WTC11 (cell line): Measurements from ENCODE around the gene AKR1E2. TPM values are rescaled to one million over a fixed set of nuclear protein-coding genes. Genes with fewer than 3 reads are reported as not detected.

Source experiments
- ATAC-seq: fragments of 200-7000 bp; cut with Tn5 transposase; 2 replicates; pipeline ENCODE4 v1.10.0; 2021; ENCODE audit warnings: mild to moderate bottlenecking, moderate library complexity
- CTCF ChIA-PET: fragments of 300-600 bp; sonication (Branson Sonifier 250); formaldehyde crosslinking; loops from one replicate; lab custom pipeline; 2021; ENCODE audit warnings: antibody characterized with exemption; lab: Charles Lee
- POLR2A ChIA-PET: fragments of 350-600 bp; sonication (Branson Sonifier 250); formaldehyde crosslinking; loops from one replicate; lab custom pipeline; 2021; ENCODE audit warnings: antibody characterized with exemption; lab: Charles Lee
- DNase-seq: peaks from one replicate; pipeline ENCODE4 v3.0.0; 2021; ENCODE audit warnings: low spot score
- H3K27ac Mint-ChIP-seq: 2 replicates; pipeline ENCODE4 v1.8.0; 2021; ENCODE audit warnings: mixed read lengths
- H3K27me3 Mint-ChIP-seq: 2 replicates; pipeline ENCODE4 v1.8.0; 2021; ENCODE audit warnings: low read depth, mild to moderate bottlenecking, moderate library complexity, mixed read lengths
- H3K36me3 Mint-ChIP-seq: 2 replicates; pipeline ENCODE4 v1.8.0; 2021; ENCODE audit warnings: mixed read lengths
- H3K4me1 Mint-ChIP-seq: 2 replicates; pipeline ENCODE4 v1.8.0; 2022; ENCODE audit warnings: mixed read lengths
- H3K4me3 Mint-ChIP-seq: 2 replicates; pipeline ENCODE4 v1.8.0; 2021; ENCODE audit warnings: mild to moderate bottlenecking, moderate library complexity, mixed read lengths
- H3K9me3 Mint-ChIP-seq: 2 replicates; pipeline ENCODE4 v1.8.0; 2021; ENCODE audit warnings: mixed read lengths
- CREB1 ChIP-seq: sonication (generic); formaldehyde crosslinking; IDR thresholded peaks from 2 replicates; pipeline ENCODE4 v1.8.0; 2023; ENCODE audit warnings: mild to moderate bottlenecking, missing genetic modification reagents
- ELF4 ChIP-seq: sonication (generic); formaldehyde crosslinking; IDR thresholded peaks from 2 replicates; pipeline ENCODE4 v1.8.1; 2022; ENCODE audit warnings: low read depth, mild to moderate bottlenecking, moderate library complexity, missing genetic modification reagents
- GTF2I ChIP-seq: fragments of 250-450 bp; sonication (Bioruptor Pico); conservative IDR thresholded peaks from 2 replicates; pipeline ENCODE4 v1.4.0; 2021; ENCODE audit warnings: mild to moderate bottlenecking
- KAT7 ChIP-seq: sonication (generic); formaldehyde crosslinking; IDR thresholded peaks from 2 replicates; pipeline ENCODE4 v1.8.1; 2023; ENCODE audit warnings: missing genetic modification reagents, mild to moderate bottlenecking, borderline replicate concordance
- NFATC4 ChIP-seq: fragments of 250-450 bp; sonication (Bioruptor Pico); IDR thresholded peaks from 2 replicates; pipeline ENCODE4 v1.9.0; 2021; ENCODE audit warnings: mild to moderate bottlenecking
- SMAD4 ChIP-seq: sonication (generic); formaldehyde crosslinking; IDR thresholded peaks from 2 replicates; pipeline ENCODE4 v1.8.0; 2022; ENCODE audit warnings: mild to moderate bottlenecking, missing genetic modification reagents
- TEAD4 ChIP-seq: sonication (generic); formaldehyde crosslinking; IDR thresholded peaks from 2 replicates; pipeline ENCODE4 v1.8.0; 2022; ENCODE audit warnings: mild to moderate bottlenecking, missing genetic modification reagents
- ZNF416 ChIP-seq: fragments of 250-450 bp; sonication (Bioruptor Pico); IDR thresholded peaks from 2 replicates; pipeline ENCODE4 v1.9.0; 2021; ENCODE audit warnings: mild to moderate bottlenecking, inconsistent platforms
- total RNA-seq: library from RNA; stranded (reverse); gene quantifications from 3 replicates; pipeline ENCODE4 v1.2.3, GENCODE V29; 2021
- TF ChIP-seq, protein P1 (sequence below): fragments of 250-450 bp; sonication (Bioruptor Pico); IDR thresholded peaks from 2 replicates; pipeline ENCODE4 v2.1.2; 2022; ENCODE audit warnings: mild to moderate bottlenecking, moderate library complexity
- TF ChIP-seq, protein P2 (sequence below): sonication (generic); formaldehyde crosslinking; IDR thresholded peaks from 2 replicates; pipeline ENCODE4 v1.8.0; 2023; ENCODE audit warnings: mild to moderate bottlenecking, missing genetic modification reagents
- TF ChIP-seq, protein P3 (sequence below): fragments of 250-450 bp; sonication (Bioruptor Pico); conservative IDR thresholded peaks from 2 replicates; pipeline ENCODE4 v1.9.0; 2021; ENCODE audit warnings: mild to moderate bottlenecking
- TF ChIP-seq, protein P4 (sequence below): sonication (generic); formaldehyde crosslinking; IDR thresholded peaks from 2 replicates; pipeline ENCODE4 v1.8.0; 2023; ENCODE audit warnings: missing genetic modification reagents, mild to moderate bottlenecking, borderline replicate concordance
- TF ChIP-seq, protein P5 (sequence below): sonication (generic); formaldehyde crosslinking; conservative IDR thresholded peaks from 2 replicates; pipeline ENCODE4 v1.8.1; 2022; ENCODE audit warnings: mild to moderate bottlenecking, missing genetic modification reagents
- TF ChIP-seq, protein P6 (sequence below): sonication (generic); formaldehyde crosslinking; IDR thresholded peaks from 2 replicates; pipeline ENCODE4 v1.8.0; 2022; ENCODE audit warnings: mild to moderate bottlenecking, missing genetic modification reagents

Gene AKR1E2
- total RNA-seq, 1 experiment from 2014 or later = 1.7 TPM

DNA sequence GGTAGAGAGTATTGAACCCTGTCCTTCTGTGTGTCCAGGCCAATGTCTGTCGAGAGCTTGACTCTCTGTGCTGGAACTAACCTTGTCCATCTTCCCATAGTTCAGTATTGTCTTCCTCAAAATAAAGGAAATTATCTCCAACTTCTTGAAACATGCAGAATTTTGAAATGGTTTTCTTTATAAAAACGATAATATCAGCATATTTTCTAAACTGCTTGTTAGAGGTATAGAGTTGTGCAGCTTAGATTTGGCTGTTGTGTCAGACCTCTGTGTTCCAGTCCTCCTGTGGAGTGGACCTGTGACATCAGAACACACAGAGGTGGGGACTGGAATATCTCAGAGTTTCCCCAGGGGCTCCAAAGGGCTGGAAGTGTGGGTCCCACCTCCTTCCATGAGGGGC lies 22.2 kb upstream of the AKR1E2 start:
- no peak for ATAC-seq
- Mint-ChIP-seq H3K4me1 (peaks cover 12% of the 10 kb centered on the region), H3K4me3 (no peak overlapping the region), H3K36me3 (no peaks in the 10 kb centered on the region), H3K9me3 (peaks cover 4% of the 10 kb centered on the region; the same call in 1 of the 2 replicates), H3K27ac (no peak overlapping the region)
- POLR2A ChIA-PET = no interaction called here
- CTCF ChIA-PET = interaction anchor here (2.2 kb wide), 1 partner anchor 11 kb away, joined by 10 read pairs; no protein-coding TSS in a partner anchor
- TF ChIP-seq, protein P1, sequence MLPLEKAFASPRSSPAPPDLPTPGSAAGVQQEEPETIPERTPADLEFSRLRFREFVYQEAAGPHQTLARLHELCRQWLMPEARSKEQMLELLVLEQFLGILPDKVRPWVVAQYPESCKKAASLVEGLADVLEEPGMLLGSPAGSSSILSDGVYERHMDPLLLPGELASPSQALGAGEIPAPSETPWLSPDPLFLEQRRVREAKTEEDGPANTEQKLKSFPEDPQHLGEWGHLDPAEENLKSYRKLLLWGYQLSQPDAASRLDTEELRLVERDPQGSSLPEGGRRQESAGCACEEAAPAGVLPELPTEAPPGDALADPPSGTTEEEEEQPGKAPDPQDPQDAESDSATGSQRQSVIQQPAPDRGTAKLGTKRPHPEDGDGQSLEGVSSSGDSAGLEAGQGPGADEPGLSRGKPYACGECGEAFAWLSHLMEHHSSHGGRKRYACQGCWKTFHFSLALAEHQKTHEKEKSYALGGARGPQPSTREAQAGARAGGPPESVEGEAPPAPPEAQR (CRISPR knock-in tag) = no peak
- TF ChIP-seq, protein P2, sequence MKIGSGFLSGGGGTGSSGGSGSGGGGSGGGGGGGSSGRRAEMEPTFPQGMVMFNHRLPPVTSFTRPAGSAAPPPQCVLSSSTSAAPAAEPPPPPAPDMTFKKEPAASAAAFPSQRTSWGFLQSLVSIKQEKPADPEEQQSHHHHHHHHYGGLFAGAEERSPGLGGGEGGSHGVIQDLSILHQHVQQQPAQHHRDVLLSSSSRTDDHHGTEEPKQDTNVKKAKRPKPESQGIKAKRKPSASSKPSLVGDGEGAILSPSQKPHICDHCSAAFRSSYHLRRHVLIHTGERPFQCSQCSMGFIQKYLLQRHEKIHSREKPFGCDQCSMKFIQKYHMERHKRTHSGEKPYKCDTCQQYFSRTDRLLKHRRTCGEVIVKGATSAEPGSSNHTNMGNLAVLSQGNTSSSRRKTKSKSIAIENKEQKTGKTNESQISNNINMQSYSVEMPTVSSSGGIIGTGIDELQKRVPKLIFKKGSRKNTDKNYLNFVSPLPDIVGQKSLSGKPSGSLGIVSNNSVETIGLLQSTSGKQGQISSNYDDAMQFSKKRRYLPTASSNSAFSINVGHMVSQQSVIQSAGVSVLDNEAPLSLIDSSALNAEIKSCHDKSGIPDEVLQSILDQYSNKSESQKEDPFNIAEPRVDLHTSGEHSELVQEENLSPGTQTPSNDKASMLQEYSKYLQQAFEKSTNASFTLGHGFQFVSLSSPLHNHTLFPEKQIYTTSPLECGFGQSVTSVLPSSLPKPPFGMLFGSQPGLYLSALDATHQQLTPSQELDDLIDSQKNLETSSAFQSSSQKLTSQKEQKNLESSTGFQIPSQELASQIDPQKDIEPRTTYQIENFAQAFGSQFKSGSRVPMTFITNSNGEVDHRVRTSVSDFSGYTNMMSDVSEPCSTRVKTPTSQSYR (CRISPR knock-in tag) = no peak
- TF ChIP-seq CREB1 (no peak), ZNF416 (no peak), NFATC4 (CRISPR knock-in tag) (no peak), ELF4 (CRISPR knock-in tag) (no peak), TEAD4 (no peak), KAT7 (no peak), GTF2I (CRISPR knock-in tag) (no peak), SMAD4 (no peak)
- TF ChIP-seq, protein P3, sequence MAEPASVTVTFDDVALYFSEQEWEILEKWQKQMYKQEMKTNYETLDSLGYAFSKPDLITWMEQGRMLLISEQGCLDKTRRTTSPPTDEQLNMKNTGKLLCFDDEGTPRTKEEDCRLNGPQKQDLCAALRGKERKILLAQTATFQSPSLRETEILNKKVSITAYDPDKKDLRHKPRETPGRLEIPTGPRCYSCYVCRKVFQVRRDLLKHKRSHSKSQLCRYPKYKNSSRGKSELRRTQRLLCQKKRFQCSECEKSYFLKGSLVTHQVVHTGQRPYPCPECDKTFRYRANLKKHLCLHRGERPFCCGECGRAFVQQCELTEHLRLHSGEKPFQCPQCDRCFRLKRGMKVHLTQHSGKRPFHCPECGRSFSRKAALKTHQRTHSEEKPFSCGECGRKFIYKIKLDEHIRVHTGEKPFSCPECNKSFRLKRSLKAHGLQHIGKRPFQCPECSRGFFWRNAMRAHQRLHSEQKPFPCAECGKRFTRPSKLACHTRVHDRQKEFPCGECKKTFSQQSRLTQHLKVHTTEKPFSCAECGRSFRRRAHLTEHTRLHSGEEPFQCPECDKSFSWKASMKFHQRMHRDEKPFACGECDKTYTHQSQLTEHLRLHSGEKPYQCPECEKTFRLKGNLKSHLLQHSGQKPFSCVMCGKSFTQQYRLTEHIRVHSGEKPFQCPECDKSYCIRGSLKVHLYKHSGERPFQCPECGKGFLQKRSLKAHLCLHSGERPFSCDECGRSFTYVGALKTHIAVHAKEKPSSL (CRISPR knock-in tag) = no peak
- TF ChIP-seq, protein P4, sequence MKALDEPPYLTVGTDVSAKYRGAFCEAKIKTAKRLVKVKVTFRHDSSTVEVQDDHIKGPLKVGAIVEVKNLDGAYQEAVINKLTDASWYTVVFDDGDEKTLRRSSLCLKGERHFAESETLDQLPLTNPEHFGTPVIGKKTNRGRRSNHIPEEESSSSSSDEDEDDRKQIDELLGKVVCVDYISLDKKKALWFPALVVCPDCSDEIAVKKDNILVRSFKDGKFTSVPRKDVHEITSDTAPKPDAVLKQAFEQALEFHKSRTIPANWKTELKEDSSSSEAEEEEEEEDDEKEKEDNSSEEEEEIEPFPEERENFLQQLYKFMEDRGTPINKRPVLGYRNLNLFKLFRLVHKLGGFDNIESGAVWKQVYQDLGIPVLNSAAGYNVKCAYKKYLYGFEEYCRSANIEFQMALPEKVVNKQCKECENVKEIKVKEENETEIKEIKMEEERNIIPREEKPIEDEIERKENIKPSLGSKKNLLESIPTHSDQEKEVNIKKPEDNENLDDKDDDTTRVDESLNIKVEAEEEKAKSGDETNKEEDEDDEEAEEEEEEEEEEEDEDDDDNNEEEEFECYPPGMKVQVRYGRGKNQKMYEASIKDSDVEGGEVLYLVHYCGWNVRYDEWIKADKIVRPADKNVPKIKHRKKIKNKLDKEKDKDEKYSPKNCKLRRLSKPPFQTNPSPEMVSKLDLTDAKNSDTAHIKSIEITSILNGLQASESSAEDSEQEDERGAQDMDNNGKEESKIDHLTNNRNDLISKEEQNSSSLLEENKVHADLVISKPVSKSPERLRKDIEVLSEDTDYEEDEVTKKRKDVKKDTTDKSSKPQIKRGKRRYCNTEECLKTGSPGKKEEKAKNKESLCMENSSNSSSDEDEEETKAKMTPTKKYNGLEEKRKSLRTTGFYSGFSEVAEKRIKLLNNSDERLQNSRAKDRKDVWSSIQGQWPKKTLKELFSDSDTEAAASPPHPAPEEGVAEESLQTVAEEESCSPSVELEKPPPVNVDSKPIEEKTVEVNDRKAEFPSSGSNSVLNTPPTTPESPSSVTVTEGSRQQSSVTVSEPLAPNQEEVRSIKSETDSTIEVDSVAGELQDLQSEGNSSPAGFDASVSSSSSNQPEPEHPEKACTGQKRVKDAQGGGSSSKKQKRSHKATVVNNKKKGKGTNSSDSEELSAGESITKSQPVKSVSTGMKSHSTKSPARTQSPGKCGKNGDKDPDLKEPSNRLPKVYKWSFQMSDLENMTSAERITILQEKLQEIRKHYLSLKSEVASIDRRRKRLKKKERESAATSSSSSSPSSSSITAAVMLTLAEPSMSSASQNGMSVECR (CRISPR knock-in tag) = no peak
- TF ChIP-seq, protein P5, sequence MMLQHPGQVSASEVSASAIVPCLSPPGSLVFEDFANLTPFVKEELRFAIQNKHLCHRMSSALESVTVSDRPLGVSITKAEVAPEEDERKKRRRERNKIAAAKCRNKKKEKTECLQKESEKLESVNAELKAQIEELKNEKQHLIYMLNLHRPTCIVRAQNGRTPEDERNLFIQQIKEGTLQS (CRISPR knock-in tag) = no peak
- TF ChIP-seq, protein P6, sequence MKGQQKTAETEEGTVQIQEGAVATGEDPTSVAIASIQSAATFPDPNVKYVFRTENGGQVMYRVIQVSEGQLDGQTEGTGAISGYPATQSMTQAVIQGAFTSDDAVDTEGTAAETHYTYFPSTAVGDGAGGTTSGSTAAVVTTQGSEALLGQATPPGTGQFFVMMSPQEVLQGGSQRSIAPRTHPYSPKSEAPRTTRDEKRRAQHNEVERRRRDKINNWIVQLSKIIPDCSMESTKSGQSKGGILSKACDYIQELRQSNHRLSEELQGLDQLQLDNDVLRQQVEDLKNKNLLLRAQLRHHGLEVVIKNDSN (CRISPR knock-in tag) = no peak
- TF ChIP-seq, all 79 proteins: peak for 0
- no peak for DNase-seq
- no peaks in the 10 kb centered on the region for H3K27me3 Mint-ChIP-seq
